RKO (cell line): ENCODE data around the gene PML.
"Not testable (repeated sequence)": the region's sequence is repeated elsewhere in the genome, so short reads cannot be mapped to it uniquely, and the experiment has no call there.

Experiments
- DNase-seq: peaks from one replicate; pipeline ENCODE4 v3.0.0-alpha.2; 2016; ENCODE audit warnings: low spot score

The PML gene

DNA sequence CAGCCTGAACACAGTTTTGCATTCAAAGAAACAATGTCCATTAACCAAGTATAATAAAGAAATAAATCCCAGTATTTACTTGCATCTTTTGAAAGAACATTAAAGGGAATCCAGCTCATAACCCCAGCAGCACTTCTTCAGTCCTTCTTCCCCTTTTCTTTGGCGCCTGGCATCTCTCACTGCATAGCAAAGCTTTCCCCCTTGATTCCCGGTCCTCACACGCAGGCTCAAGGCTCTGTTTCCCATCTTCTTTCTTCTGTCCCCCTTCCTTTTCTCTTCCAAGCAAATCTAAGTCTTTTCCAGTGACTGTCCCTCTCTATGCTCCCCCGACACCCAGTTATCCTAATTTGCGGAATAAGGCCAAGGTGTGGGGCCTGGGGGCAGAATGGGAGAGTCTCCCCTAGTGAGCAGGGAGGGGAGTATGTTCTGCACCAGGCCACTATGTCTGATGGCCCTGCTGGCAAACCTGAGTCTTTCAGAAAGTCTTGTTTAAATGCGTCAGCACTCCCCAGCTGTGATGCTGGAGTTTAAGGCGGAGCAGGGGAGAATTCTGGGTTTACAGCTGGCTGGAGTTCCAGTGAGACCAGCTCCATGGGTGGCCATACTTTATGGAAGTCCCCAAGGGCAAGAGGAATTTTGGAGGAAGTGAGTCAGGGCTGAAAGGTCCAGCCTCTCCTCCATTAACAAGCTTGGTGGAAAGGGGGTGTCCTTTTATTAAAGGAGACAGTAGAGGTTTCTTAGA is 45.8 kb downstream of the PML start:
- no peak for DNase-seq

DNA sequence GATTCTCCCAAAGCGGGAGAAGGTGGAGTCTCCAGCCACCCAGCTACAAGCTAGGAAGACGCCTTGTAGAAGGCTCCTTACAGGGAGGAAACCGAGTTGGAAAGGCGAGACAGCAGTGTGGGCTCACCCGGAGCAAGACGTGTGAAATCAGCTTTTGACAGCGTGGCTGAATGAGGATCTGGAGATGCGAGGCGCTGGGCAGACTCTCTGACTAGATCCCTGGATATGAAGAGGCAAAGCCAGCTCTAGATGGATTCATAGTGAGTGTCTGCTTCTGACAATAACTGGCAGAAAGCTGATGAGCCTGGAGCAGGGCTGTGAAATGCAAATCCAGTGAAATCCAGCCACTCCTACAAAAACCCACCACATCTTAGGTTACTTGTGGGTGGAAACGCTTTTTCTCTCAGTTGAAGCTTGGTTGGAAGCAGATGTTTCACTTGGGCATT is 46.8 kb downstream of the PML start:
- DNase-seq: no peak

DNA sequence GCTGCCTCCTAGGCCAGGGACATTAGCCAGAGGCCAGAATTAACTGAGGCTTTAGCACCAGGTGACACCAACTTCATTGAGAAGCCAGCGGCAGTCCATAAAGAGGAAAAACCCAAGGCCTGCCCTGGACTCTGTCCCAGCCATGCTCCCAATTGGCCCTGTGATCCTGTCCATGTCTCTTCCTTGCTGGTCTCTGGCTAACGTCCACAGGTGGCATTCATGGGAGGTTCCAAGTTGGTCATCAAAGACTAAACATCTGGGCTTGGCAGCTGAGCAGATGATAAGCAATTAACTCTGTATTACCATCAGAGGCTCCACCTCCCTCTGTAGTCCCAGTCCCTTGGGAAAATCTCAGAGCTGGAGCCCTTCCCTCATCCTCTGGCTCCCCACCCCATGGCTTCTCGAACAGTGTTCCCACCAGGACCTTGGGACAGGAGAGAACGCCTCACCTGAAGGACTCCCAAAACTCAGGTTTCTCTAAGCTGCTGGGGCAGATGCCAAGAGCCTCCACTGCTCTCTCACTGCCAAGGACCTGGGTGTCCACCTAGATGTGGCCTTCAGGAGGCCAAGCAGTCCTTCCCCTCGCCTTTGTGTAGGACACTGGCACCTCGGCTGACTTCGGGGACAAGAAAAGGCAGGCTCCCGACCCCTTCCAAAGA is 47.4 kb downstream of the PML start:
- no peak for DNase-seq

DNA sequence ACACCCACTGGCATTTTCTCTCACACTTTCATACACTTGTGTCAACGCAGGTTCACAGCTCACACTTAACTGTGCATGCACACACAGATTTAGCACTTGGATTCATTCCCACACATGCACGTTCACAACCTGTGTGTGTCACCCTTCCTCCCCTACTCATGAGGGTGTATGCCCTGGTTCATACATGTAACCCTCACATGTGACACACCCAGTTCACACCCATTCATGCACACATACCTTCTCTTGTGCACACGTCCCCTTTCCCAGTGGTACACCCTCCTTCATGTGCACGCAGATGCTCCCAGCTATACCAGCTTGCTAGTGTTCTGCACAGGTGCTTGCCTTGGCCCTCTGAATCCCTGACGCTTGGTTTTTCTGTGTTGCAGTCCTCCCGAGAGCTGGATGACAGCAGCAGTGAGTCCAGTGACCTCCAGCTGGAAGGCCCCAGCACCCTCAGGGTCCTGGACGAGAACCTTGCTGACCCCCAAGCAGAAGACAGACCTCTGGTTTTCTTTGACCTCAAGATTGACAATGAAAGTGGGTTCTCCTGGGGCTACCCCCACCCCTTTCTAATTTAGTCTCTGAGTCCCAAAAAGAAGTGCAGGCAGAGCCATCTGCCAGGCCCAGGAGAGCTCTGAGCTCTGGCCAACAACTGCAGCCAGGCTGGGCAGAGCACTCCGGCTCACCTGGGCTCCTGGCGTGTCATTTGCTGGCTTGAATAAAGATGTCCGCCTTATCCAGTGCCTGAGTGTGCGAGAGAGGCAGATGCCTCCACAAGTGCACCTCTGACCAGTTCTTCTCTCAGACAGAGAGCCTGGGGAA is 48.3 kb downstream of the PML start:
- DNase-seq: no peak

DNA sequence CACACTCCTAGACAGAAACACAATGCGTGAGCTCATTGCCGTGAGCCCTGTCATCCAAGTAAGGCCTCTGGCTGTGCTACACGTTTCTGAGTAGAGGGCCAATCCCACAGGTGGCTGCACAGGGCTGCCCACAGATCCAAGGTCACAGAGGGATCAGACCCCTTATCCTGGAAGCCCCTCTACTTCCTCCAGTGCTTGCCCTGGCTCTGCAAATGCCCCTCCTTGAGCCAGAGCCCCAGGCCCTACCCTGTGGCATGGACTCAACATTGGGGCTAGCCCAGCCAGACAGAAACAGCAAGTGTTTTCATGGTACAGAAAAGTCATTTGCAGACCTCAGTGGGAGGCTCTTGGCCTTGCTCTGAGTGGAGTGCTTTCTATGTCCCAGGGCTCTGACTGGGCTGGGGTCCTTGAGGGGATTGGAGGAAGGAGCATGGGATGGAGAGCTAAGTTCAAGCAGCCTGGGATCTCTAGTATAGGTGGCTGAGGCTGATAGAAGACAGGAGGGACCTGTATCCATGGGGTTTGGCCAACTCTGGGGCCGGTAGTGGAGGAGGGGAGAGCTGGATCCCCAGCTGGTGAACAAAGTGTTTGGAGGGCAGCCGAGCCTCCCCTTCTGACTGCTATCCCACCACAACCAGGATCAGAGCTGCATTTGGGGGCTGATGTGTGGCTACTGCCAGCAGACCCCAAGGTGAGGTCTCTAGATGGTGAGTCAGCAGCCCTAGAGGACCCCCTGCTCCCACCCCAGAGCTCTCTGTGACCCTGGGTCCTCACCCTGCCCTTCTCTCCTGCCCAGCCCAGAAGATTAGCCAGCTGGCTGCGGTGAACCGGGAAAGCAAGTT is 49.1 kb downstream of the PML start:
- no peak for DNase-seq

DNA sequence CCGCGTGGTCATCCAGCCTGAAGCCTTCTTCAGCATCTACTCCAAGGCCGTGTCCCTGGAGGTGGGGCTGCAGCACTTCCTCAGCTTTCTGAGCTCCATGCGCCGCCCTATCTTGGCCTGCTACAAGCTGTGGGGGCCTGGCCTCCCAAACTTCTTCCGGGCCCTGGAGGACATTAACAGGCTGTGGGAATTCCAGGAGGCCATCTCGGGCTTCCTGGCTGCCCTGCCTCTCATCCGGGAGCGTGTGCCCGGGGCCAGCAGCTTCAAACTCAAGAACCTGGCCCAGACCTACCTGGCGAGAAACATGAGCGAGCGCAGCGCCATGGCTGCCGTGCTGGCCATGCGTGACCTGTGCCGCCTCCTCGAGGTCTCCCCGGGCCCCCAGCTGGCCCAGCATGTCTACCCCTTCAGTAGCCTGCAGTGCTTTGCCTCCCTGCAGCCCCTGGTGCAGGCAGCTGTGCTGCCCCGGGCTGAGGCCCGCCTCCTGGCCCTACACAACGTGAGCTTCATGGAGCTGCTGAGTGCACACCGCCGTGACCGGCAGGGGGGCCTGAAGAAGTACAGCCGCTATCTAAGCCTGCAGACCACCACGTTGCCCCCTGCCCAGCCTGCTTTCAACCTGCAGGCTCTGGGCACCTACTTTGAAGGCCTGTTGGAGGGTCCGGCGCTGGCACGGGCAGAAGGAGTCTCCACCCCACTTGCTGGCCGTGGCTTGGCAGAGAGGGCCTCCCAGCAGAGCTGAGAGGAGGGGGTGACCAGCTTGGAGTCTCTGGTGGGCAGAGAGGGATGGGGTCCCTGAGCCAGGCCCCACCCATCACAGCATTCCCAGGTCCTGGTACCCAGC is 50.0 kb downstream of the PML start:
- DNase-seq: no peak

DNA sequence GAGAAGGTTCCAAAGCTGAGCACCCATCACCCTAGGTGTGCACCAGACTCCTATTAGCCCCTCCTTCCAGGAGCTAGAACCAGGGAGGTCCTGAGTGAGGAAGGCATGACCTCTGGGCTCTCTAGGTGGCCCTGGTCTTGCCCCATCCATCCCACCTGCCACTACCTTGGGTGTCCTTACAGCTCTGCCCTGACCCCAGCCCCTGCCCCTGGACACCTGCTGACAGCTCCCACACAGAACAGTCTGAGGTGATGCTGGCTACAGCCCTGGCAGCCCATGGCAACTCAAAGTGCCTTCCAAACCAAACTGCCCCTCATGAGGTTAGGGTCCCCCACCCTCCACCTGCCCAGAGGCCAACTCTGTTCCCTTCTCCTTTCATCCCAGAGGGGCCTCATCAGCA is 50.7 kb downstream of the PML start:
- DNase-seq: no peak

GRCh38 chr15:74045636-74046274 is 51.2 kb downstream of the PML start:
- DNase-seq: no peak

DNA sequence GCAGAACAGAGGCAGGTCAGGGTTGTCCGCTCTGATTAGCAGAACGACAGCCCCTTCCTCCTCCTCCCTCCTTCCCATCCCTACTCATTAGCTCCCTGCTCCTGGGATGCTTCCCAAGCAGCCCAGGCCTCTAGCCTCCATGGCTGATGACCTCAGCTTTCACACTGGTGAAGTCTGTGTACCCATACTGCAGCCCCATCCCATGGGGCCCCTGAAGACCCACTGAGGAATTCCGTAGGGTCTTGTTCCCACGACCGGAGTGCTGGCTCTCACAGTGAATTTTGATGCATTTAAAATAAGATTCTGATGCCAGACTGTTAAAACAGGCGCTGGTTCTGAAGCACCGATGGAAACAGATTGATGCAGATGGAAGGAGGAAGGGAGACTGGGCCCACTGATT is 51.8 kb downstream of the PML start:
- DNase-seq: no peak

DNA sequence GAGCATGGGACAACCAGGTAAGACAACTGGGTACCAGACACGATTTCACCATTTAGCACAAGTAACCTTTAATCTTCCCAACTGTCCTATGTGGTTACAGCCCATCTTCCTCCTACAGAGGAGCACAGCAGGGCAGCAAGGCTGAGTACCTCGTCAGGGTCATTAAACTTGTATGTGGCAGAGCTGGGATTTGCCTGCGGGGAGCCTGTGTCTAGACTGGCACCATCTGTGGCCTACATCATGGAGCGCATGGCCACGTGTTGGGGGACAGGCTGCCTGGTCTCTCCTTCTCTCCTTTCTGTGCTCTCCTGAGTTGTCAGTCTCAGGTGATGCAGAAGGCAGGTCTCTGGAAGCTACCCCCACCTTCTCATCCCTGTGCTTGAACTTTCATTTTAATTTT is 55.6 kb downstream of the PML start:
- DNase-seq: no peak

DNA sequence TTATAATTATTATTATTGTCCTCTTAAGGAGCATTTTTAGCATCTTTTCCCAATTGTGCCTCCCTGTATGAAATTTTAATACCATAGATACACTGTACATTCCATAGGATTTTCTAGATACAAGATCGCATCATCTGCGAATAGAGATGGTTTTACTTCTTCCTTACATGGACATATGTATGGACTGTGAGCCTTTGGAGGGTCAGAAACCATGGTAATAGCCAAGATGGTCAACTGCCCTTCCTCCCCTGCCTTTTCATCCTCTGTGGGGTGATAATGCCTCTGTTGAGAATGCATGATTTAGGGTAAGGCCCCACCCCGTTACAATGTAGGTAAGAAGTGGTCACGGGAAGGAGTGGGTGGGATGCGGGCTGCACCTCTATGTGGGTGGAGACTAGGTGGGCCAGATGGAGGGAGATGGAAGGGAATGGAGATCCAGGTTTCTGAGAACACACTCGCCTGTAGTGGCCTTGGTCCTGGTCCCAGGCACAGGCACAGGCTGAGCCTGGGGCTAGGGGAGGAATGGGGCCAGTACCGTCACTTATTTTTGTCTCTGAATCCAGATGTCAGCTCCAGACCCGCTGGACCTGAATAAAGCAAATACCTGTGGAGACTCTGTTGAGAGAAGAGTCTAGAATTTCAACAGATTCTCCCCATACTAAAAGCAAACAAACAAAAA is 56.2 kb downstream of the PML start:
- no peak for DNase-seq

- not testable (repeated sequence) for DNase-seq
These were observed 58.0 kb downstream of the PML start for GRCh38 chr15:74052271-74053260.

DNA sequence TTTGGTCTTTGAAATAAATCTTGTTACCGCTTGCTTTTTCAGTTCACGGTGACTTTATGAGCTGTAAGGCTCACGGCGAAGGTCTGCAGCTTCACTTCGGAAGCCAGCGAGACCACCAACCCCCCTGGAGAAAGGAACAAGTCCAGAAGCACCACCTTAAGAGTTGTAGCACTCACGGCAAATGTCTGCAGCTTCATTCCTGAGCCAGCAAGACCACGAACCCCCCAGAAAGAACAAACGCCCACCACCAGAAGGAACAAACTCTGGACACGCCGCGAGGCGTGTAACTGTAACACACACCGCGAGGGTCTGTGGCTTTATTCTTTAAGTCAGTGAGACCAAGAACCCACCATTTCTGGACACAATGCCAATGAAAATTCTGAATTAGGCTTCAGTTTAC is 59.0 kb downstream of the PML start:
- no peak for DNase-seq

DNA sequence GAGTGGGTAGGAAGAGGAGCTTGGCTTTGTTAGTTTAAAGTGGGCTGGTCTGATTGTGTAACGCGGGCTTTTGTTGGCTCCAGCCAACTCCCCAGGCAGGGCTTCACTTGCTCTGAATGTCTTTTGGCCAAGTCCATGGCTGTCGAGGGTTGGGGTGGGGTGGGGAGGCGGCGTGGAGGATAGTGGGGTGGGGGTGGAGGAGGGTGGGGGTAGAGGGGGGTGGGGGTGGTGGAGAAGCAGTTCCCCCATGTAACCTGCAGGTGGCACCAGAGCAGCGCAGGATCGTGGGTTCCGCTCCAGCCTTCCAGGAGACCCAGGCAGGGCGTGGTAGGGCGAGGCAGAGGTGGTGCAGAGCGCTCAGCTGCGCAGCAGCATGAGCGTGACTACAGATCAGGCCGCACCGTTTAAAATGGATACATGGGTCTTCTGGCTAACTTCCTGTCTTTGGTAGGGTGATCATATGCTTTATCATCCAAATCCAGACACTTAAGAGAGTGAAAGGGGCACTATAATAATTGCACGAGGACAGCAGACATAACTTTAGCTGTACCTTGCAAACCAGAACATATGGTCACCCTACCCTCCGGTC is 59.5 kb downstream of the PML start:
- DNase-seq: peak; percentile 58

DNA sequence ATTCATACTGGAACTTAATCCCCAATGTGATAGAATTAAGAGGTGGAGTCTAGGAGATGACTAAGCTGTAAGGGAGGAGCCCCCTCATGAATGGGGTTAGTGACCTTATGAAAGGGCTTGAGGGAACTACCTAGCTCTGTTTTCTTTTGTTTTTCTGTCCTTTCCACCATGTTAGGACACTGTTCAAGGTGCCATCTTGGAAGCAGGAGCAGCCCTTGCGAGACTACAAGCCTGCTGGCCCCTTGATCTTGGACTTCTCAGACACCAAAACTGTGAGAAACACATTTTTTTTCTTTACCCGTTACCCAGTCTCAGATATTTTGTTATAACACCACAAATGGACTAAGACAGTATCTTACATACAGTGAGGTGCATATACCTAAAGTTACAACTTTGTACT is 61.3 kb downstream of the PML start:
- DNase-seq: peak; percentile 8

DNA sequence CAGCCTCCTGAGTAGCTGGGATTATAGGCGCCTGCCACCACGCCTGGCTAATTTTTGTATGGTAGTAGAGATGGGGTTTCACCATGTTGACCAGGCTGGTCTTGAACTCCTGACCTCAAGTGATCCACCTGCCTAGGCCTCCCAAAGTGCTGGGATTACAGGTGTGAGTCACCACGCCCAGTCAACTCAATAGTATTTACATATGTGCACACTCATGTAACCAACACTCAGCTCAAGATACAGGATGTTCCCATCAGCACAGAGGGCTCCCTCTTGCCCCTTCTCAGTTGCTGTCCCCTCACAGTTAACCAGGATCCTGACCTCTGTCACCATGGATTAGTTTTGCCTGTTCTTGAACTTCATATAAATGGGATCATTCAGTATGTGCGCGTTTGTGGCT is 61.8 kb downstream of the PML start:
- peak; percentile 40 for DNase-seq

- not testable (repeated sequence) for DNase-seq
These were observed 64.7 kb downstream of the PML start for GRCh38 chr15:74059050-74059833.

DNA sequence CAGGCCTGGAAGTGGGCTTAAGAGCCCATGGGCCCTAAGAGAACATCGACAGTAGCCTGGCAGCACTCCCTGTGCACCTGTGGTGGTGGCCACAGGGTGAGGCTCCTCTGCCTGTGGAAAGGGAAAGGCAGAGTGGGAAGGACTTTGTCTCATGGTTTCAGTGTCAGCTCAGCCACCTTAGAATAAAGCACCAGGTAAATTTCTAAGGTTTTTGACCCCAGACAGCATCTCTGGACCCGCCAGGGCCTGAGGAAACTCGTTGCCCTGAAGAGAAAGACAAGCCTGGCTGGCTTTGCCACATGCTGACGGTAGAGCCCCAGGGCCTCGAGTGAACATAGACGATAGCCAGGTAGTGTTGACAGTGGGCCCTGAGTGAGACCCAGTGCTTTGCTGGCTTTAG is 65.7 kb downstream of the PML start:
- DNase-seq: no peak
